ENCODE results near the gene ST6GALNAC5.

- no peak for TF ChIP-seq EZH2 (IDR thresholded peaks at IDR 0.05; ENCODE audit: insufficient read depth, poor library complexity, severe bottlenecking)
- no peak for TF ChIP-seq EZH2phosphoT487 (IDR thresholded peaks at IDR 0.05; ENCODE audit: insufficient read depth, low read depth)
Observed at GRCh38 chr1:77065693-77066342, 198.5 kb downstream of the ST6GALNAC5 start.
